Measurements from ENCODE around the gene WDCP.

WDCP gene

DNA sequence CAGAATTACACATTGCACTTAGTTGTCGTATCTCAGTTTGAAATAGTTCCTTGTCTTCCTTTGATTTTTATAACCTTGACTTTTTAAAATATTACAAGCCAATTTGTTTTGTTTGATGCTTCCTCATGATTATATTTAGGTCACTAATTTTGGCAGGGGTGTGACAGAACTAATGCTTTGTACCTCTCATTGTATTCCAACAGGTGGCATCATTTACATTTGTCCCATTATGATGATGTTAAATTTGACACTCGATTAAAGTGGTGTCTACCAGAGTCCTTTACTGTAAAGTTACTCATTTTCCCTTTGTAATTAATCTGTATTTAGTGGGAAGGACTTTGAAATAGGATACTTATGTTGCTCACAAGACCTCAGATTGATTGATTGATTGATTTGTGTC lies 58.8 kb downstream of the WDCP start:
- DNase-seq: no peak
